ENCODE results near the gene TATDN3.
"Not testable (repeated sequence)": the region's sequence is repeated elsewhere in the genome, so short reads cannot be mapped to it uniquely, and the experiment has no call there.

GRCh38 chr1:212766825-212767224, 24.9 kb upstream of the TATDN3 start:
- TF ChIP-seq CTCF, POLR2A, POLR2AphosphoS5 (IDR thresholded peaks at IDR 0.05): not testable (repeated sequence)

Data from breast epithelium (tissue), 3 donors.